ENCODE measurements around the gene FRMD8. TPM values are rescaled to one million over a fixed set of nuclear protein-coding genes. Genes with fewer than 3 reads are reported as not detected.

FRMD8 gene
- total RNA-seq, 1 donor from 2014 or later, result 238 TPM

DNA sequence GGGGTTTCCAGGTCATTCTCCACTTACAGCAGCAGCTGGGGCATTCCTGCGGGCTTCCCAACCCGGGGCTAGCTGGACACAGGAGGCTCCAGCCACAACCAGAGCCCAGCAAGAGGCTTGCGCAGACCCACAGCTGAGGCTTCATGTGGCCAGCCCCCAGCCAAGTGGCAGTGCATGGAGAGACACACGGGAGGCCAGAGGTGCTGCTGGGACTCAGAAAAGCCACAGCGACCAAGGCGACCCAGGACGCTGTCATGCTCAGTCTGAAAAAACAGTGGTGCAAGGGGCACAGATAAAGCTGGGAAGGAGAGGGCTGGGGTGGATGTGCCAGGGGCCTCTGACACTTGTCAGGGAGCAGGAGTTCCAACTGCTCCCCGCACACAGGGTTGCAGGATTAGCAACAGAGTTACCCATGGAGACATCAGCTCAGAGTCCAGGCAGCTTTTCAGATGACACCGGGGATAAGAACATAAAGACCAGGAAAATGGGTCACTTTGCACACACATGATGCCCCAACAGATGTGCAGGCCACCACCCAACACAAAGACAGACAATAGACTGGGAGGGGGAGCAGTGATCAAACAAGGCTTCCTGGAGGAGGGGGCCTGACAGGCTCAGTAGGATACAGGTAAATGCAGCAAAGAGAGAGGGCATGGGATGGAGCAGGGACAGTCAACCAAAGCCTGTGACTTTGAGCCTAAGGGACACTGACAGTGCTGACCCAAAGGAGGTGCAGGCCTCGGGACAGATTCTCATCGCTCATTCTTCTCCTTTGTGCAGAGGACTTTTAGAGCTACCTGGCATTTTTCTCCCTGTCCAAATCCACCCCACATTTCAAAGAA, 29.3 kb downstream of the FRMD8 start:
- DNase-seq, result no peak

- peak; percentile 92 for DNase-seq
Measured at GRCh38 chr11:65416341-65416824, 29.9 kb downstream of the FRMD8 start.

- DNase-seq, result peak; percentile 27
Measured at GRCh38 chr11:65416841-65417701, 30.6 kb downstream of the FRMD8 start.

DNA sequence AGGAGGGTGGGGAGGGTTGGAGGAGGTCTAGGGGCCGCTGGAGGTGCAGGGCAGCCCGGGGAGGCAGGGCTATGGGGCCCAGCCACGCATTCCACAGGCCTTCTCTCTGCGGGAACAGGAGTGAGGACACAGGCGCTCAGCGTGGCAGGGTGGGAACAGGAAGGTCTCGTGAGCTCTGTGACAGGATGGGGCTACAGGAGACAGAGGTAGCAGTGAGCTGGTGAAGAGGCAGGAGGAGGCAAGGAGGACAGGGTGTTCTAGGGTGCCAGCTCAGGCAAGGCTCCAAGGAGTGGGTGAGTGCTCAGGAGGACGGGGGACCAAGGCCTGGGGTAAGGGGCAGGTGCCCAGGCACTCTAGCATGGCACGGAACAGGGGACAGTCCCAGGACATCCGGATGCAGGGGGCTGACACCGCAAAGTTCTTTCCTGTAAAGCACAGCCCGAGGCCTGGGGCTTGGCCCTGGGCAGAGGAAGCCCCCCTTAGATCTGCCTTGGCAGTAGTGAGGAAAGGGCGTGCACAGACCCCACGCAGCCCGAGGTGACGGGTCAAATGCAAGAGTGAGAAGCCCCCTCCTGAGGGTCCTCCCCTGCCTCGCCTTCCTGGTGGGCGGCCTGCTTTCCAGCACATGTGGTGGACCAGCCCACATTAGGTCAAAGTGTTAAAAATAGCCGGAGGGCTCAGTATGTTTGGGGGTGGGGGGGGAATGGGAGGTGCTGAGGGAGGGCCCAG, 31.4 kb downstream of the FRMD8 start:
- peak; percentile 56 for DNase-seq

- DNase-seq, result no peak
Measured at GRCh38 chr11:65418431-65418680, 31.9 kb downstream of the FRMD8 start.

- DNase-seq, result peak; percentile 98
Measured at GRCh38 chr11:65418681-65419459, 32.4 kb downstream of the FRMD8 start.

- DNase-seq, result no peak
Measured at GRCh38 chr11:65419460-65419771, 33.0 kb downstream of the FRMD8 start.

DNA sequence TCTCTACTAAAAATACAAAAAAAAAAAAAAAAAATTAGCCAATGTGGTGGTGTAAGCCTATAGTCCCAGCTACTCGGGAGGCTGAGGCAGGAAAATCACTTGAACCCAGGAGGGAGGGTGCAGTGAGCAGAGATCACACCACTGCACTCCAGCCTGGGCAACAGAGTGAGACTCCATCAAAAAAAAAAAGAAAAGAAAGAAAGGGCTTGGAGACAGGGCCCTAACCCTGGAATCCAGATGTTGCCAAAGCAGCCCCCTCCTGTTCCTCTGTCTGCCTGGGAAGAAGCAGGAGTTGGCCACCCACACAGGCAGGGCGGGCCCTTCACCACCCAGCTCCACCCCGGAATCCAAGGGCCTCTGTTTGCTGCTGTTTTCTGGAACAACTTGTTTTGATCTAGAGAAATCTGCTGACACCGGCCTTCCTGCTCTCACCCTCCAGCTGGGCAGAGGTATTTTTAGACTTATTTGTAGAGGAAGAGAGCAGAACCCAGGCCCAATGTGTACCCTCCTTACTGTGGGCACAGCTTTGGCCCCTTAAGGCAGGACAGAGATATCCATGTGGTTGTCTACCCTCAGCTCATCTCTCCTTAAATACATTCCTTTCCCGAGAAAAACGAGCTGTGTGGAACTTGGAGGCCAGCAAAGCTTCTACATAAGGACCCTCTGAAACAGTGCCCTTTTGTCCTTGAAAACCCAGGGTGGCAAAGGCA, 33.5 kb downstream of the FRMD8 start:
- peak; percentile 85 for DNase-seq

- DNase-seq, result no peak
Measured at GRCh38 chr11:65420506-65420905, 34.1 kb downstream of the FRMD8 start.

GRCh38 chr11:65420979-65421793, 34.7 kb downstream of the FRMD8 start:
- peak; percentile 97 for DNase-seq

- DNase-seq, result peak; percentile 98
Measured at GRCh38 chr11:65421794-65422632, 35.6 kb downstream of the FRMD8 start.

DNA sequence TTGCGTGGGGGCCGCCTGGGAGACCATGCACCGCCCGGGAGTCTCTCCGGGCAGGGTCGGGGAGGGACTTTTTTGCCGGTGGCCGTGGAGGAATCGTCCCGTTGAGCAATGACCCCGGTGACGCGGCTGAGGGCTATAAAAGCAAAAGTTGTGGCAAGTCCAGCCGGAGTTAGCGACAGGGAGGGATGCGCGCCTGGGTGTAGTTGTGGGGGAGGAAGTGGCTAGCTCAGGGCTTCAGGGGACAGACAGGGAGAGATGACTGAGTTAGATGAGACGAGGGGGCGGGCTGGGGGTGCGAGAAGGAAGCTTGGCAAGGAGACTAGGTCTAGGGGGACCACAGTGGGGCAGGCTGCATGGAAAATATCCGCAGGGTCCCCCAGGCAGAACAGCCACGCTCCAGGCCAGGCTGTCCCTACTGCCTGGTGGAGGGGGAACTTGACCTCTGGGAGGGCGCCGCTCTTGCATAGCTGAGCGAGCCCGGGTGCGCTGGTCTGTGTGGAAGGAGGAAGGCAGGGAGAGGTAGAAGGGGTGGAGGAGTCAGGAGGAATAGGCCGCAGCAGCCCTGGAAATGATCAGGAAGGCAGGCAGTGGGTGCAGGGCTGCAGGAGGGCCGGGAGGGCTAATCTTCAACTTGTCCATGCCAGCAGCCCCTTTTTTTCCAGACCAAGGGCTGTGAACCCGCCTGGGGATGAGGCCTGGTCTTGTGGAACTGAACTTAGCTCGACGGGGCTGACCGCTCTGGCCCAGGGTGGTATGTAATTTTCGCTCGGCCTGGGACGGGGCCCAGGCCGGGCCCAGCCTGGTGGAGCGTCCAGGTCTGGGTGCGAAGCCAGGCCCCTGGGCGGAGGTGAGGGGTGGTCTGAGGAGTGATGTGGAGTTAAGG, 36.4 kb downstream of the FRMD8 start, which contains the start of gene NEAT1:
Gene NEAT1 (plus strand): TSS at position 166 of the 883 bp plus-strand sequence.
- peak; percentile 96 for DNase-seq

DNA sequence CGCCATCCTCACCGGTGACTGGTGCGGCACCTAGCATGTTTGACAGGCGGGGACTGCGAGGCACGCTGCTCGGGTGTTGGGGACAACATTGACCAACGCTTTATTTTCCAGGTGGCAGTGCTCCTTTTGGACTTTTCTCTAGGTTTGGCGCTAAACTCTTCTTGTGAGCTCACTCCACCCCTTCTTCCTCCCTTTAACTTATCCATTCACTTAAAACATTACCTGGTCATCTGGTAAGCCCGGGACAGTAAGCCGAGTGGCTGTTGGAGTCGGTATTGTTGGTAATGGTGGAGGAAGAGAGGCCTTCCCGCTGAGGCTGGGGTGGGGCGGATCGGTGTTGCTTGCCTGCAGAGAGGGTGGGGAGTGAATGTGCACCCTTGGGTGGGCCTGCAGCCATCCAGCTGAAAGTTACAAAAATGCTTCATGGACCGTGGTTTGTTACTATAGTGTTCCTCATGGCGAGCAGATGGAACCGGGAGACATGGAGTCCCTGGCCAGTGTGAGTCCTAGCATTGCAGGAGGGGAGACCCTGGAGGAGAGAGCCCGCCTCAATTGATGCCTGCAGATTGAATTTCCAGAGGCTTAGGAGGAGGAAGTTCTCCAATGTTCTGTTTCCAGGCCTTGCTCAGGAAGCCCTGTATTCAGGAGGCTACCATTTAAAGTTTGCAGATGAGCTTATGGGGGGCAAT, 37.2 kb downstream of the FRMD8 start:
- peak; percentile 26 for DNase-seq

- peak; percentile 48 for DNase-seq
Measured at GRCh38 chr11:65424205-65425104, 38.0 kb downstream of the FRMD8 start.

- DNase-seq, result peak; percentile 71
Measured at GRCh38 chr11:65425105-65425970, 38.9 kb downstream of the FRMD8 start.

Data from dermis blood vessel endothelial cell (primary cell).